HTERT RPE-1 (cell line): ENCODE measurements around the gene BNIP2.
"Not testable (repeated sequence)": the region's sequence is repeated elsewhere in the genome, so short reads cannot be mapped to it uniquely, and the experiment has no call there.

Experiments
- in situ Hi-C: fragments of 300-500 bp; cut with MboI; formaldehyde crosslinking; loops from 4 replicates; pipeline ENCODE4 v1.14.3; 2020; ENCODE audit warnings: low sequenced_read_pairs

The BNIP2 gene

GRCh38 chr15:59689626-59690236 is 611 bp upstream of the BNIP2 start:
- in situ Hi-C loops: no loop called here

- in situ Hi-C loops: no loop called here
These were observed 718 bp downstream of the BNIP2 start for GRCh38 chr15:59688423-59688781.

DNA sequence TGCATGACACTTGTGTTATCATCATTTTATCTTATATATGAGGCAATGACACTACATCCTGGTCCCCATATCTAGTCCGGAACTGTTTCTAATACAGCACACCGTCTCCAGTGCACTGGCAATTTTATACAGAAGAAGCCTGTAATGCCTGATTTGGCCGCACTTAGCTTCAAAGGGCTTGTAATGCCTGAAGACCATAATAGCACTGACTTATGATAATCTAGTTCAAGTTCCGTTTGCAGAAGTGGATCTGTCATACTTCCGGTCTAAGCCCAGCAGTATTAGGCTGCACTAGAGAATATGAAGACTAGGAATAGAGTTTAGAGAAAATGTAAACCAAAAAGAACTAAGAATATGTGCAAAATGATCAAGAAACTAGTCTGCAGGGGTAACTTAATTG is 1.3 kb downstream of the BNIP2 start:
- in situ Hi-C loops: no loop called here

DNA sequence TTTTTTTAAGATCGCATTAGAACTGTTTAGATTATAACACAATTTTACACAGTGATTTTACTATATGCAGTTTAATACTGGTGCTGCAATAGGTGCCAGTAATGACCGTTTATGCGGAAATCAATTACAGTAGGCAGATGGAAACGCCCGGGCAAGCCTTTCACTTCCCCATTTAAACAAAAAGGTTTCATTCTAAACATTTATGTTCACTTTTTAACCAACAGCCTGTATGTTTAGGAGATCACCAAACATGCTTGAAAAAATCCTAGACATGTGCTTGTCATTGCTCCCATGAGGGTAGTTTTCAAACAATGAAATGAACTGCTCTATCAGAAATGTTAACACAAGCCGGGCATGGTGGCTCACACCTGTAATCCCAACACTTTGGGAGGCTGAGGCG is 2.7 kb downstream of the BNIP2 start:
- in situ Hi-C loops: no loop called here

GRCh38 chr15:59685737-59686297 is 3.3 kb downstream of the BNIP2 start:
- in situ Hi-C loops: no loop called here

GRCh38 chr15:59680870-59681269 is 8.2 kb downstream of the BNIP2 start:
- in situ Hi-C loops: no loop called here

GRCh38 chr15:59680346-59680745 is 8.8 kb downstream of the BNIP2 start:
- in situ Hi-C loops: no loop called here

DNA sequence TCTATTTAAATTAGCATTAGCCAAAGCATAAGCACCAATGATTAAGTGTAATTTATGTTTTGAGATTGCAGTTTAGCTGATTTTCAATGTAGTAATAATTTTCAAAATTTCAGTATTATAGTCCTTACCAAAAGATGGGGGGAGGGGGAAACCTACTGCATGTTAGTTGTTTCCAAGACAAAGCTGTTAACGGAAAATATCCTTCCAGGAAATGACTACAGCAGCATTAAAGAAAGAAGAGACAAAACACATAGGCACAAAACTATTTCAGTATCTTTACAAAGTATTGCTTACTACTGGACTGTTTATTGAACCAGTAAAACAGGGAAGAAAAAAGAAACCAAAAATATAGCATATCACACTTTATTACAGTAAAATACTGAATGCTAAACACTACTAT is 10.5 kb downstream of the BNIP2 start:
- in situ Hi-C loops: no loop called here

DNA sequence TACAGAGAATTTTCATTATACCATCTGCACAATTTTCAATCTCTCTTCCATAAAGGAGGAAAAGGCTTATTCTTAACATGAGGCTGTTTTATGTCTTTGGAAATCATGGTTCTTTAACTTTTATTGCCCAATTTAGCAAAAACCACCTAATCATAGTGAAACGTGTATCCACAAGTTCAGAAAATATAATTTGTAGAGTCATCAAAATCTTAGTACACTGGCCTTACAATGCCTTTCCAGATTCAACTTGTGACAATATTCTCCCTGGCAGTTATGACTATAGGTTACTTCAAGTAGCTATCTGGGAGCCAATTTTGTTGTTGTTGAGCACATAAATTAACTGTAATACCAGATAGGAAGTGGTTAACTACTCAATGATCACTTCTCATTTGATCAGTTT is 10.9 kb downstream of the BNIP2 start:
- in situ Hi-C loops: no loop called here

- in situ Hi-C loops: no loop called here
These were observed 12.6 kb downstream of the BNIP2 start for GRCh38 chr15:59676565-59676964.

DNA sequence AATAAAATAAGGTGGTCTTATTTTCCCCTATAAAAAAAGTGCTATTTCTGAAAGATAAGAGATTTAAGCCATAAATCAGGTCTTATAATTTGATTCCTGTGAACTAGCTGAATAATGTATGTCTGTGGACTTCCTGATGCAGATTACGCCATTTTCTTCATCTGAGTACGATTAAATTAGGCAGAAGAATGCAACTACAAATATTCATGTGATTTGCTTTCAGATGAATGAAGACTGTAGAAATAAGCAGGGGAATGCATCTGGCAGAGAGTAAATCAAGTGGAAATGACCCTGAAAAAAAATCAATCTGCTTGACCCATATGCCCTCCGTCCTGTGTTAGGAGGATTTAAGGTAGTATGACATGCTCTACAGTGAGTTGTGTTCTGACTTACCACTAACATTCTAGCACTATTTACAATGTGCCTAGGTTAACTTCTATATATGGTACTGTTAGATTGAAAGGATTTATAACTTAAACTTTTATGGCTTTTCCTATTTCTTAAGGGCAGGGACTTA is 14.7 kb downstream of the BNIP2 start:
- in situ Hi-C loops: no loop called here

- in situ Hi-C loops: no loop called here
These were observed 20.6 kb downstream of the BNIP2 start for GRCh38 chr15:59668556-59668955.

- in situ Hi-C loops: no loop called here
These were observed 26.9 kb downstream of the BNIP2 start for GRCh38 chr15:59662260-59662659.

DNA sequence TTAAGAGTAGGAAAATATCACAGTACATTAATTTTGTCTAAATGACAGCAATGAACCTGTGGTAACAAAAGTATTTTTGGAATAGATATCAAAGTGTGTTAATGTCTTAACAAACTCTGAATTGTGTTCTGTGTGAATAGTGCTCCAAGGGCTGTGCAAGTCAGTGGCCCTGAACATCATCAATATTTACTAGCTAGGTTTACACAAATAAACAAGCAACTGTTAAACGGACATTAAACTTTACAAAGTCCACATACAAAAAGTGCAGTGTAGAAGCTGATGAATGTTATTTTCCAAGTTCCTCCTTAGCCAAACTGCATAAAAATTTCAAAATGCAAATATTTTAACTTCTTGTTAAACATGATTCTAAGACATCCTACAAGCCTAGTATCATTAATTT is 29.8 kb downstream of the BNIP2 start:
- in situ Hi-C loops: no loop called here

DNA sequence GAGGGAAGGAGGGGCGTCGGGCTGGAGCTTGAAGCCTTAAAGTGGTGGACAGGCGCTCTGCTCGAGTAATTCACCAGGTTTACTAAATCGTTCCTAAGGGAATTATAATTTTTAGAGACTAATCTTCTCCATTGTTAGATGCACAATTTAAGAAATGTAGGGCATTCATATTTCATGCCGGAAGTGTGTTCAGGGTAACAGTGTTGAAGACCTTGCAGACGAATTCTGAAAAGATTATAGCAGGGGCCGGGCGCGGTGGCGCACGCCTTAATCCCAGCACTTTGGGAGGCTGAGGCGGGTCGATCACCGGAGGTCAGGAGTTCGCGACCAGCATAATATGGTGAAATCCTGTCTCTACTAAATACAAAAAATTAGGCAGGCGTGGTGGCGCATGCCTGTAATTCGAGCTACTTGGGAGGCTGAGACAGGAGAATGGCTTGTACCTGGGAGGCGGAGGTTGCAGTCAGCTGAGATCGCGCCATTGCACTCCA is 31.4 kb downstream of the BNIP2 start:
- in situ Hi-C loops: no loop called here

- in situ Hi-C loops: no loop called here
These were observed 32.1 kb downstream of the BNIP2 start, which contains the start of gene GTF2A2 for GRCh38 chr15:59656897-59657634. Gene GTF2A2, minus strand, starts transcription at chr15:59657515. Its CDS starts 5,238 bp downstream, at chr15:59652277.

DNA sequence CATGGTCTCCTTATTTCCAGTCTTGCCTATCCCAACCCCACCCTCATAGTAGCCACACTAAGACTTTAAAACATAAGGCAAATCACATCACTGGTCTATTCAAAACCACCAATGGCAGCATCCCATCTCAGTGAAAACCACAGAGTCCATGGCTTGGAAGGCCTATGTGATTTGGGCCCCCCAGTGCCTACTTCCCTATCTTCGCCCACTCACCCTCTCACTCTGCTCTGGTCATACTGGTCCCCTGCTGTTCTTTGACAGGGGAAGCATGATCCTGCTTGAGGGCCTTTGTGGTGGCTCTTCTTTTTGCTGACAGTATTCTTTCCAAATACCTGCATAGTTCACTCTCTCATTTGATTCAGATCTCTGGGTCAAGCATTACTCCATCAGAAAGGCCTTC is 35.1 kb downstream of the BNIP2 start:
- in situ Hi-C loops: no loop called here

- in situ Hi-C loops: no loop called here
These were observed 39.5 kb downstream of the BNIP2 start for GRCh38 chr15:59649603-59650002.

DNA sequence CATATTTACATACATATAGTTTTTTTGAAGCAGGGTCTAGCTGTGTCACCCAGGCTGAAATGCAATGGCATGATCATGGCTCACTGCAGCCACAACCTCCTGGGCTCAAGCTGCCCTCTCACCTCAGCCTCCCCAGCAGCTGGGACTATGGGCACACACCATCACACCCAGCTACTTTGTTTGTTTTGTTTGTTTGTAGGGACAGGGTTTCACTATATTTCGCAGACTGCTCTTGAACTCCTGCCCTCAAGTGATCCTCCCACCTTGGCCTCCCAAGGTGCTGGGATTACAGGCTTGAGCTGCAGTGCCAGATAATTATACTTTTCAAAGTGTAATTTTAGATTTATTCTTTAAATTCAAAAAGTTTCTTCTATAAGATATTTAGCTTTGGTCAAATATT is 42.0 kb downstream of the BNIP2 start:
- in situ Hi-C loops: no loop called here

GRCh38 chr15:59646277-59646676 is 42.8 kb downstream of the BNIP2 start:
- in situ Hi-C loops: no loop called here

DNA sequence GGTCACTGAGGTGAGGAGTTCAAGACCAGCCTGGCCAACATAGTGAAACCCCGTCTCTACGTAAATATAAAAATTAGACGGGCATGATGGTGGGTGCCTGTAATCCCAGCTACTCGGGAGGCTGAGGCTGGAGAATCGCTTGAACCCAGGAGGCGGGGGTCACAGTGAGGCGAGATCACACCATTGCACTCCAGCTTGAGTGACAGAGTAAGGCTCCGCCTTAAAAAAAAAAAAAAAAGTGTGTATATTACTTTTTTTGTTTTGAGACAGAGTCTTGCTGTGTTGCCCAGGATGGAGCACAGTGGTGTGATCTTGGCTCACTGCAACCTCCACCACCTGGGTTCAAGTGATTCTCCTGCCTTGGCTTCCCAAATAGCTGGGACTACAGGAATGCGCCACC is 43.3 kb downstream of the BNIP2 start:
- in situ Hi-C loops: not testable (repeated sequence)

DNA sequence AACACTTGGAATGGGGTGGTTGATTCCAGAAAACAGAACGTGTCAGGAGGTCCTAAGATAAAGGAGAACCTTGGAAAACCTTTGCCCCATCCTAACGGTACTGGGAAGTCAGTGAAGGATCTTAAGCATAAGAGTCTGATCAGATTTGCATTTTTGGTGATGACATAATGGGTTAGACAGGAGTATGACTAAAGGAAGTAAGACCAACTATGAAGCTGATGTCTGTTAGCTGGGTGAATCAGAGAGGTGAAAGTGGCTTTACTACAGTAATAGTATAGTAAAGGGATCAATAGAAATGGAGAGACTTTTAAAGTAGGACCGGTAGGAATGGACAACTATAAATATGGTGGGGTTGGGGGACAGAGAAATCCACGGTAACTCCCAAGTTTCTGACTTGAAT is 44.4 kb downstream of the BNIP2 start:
- in situ Hi-C loops: no loop called here
